NCI-H2107 treated with DMSO at 0.1 percent for 48 hours (cell line): ENCODE measurements around the gene WWOX.
"Not testable (repeated sequence)": the region's sequence is repeated elsewhere in the genome, so short reads cannot be mapped to it uniquely, and the experiment has no call there.

Experiments
- DNase-seq: peaks from one replicate; lab custom pipeline; 2025; ENCODE audit not compliant: unreplicated experiment; lab: John Stamatoyannopoulos, UW

Gene WWOX

GRCh38 chr16:79036541-79036940, 937.1 kb downstream of the WWOX start:
- DNase-seq: no peak

GRCh38 chr16:79037521-79038373, 938.3 kb downstream of the WWOX start:
- no peak for DNase-seq

- DNase-seq: no peak
Measured at GRCh38 chr16:79041206-79041605, 941.8 kb downstream of the WWOX start.

GRCh38 chr16:79042141-79042540, 942.7 kb downstream of the WWOX start:
- no peak for DNase-seq

- no peak for DNase-seq
Measured at GRCh38 chr16:79042886-79043285, 943.4 kb downstream of the WWOX start.

- no peak for DNase-seq
Measured at GRCh38 chr16:79045191-79045590, 945.7 kb downstream of the WWOX start.

- no peak for DNase-seq
Measured at GRCh38 chr16:79047337-79047736, 947.9 kb downstream of the WWOX start.

- no peak for DNase-seq
Measured at GRCh38 chr16:79049040-79049439, 949.6 kb downstream of the WWOX start.

GRCh38 chr16:79050063-79050462, 950.6 kb downstream of the WWOX start:
- no peak for DNase-seq

GRCh38 chr16:79051313-79051712, 951.9 kb downstream of the WWOX start:
- no peak for DNase-seq

- not testable (repeated sequence) for DNase-seq
Measured at GRCh38 chr16:79052198-79052597, 952.7 kb downstream of the WWOX start.

GRCh38 chr16:79053577-79053976, 954.1 kb downstream of the WWOX start:
- DNase-seq: no peak

GRCh38 chr16:79054211-79054984, 954.9 kb downstream of the WWOX start:
- no peak for DNase-seq

GRCh38 chr16:79055251-79055970, 956.0 kb downstream of the WWOX start:
- DNase-seq: no peak

- no peak for DNase-seq
Measured at GRCh38 chr16:79061181-79061580, 961.7 kb downstream of the WWOX start.

- DNase-seq: no peak
Measured at GRCh38 chr16:79062336-79062735, 962.9 kb downstream of the WWOX start.

- DNase-seq: no peak
Measured at GRCh38 chr16:79062821-79063220, 963.4 kb downstream of the WWOX start.

GRCh38 chr16:79064256-79064972, 965.0 kb downstream of the WWOX start:
- no peak for DNase-seq

GRCh38 chr16:79066561-79066960, 967.1 kb downstream of the WWOX start:
- DNase-seq: peak; percentile 61

GRCh38 chr16:79067600-79067999, 968.1 kb downstream of the WWOX start:
- DNase-seq: peak; percentile 42

- DNase-seq: no peak
Measured at GRCh38 chr16:79069121-79069520, 969.7 kb downstream of the WWOX start.
